GM19240 (cell line): ENCODE measurements around the gene GGA3.
A peak's percentile ranks its signal among the peaks of the same experiment; 100 is the strongest.
"Not testable (repeated sequence)": the region's sequence is repeated elsewhere in the genome, so short reads cannot be mapped to it uniquely, and the experiment has no call there.

Experiments used
- DNase-seq: peaks from one replicate; pipeline ENCODE4 v3.0.0; 2011; ENCODE audit warnings: low spot score; ENCODE audit not compliant: insufficient read length

The GGA3 gene

DNA sequence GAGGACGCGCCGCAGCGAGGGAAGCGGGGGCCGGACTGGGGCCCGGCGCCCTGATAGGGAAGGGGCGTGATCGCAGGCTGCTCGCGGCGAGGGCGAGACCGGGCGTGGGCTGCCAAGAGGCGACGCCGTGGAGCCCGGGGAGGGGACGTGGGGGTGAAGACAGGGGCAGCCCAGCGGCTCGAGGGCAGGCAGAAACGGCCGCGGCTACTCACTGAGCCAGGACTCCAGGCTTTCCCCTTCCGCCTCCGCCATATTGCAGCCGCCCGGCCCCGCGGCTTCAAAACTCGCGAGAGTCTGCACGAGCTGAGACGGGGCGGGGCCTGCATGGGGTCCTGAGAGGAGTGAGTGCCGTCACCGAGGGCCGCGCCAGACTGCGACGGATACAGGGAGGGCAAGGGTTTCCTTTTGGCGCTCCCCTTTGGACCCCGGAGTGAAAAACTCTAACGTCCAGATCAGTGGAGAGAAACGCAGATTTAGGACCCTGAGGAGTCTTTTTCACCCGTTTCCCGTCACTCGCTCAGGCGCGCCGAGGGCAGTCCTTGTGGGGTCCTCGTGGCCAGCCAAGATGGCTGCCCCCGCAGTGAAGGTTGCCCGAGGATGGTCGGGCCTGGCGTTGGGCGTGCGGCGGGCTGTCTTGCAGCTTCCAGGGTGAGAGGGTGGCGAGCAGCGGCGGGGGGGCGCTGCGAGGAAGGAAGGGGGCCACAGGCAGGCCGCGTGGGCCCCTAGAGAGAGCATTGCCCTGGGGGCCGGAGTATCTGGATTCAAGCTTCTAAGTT, at the start of gene GGA3, which contains the start of gene MRPS7:
GGA3 (minus strand) TSS at position 271 of the 776 bp plus-strand sequence; CDS start at position 252, 19 bp downstream.
MRPS7 (plus strand) TSS at position 544 of the 776 bp plus-strand sequence; CDS start at position 566, 22 bp downstream.
- DNase-seq, result peak; percentile 71

- no peak for DNase-seq
These were observed 47.6 kb upstream of the GGA3 start for GRCh38 chr17:75308732-75309629.

DNA sequence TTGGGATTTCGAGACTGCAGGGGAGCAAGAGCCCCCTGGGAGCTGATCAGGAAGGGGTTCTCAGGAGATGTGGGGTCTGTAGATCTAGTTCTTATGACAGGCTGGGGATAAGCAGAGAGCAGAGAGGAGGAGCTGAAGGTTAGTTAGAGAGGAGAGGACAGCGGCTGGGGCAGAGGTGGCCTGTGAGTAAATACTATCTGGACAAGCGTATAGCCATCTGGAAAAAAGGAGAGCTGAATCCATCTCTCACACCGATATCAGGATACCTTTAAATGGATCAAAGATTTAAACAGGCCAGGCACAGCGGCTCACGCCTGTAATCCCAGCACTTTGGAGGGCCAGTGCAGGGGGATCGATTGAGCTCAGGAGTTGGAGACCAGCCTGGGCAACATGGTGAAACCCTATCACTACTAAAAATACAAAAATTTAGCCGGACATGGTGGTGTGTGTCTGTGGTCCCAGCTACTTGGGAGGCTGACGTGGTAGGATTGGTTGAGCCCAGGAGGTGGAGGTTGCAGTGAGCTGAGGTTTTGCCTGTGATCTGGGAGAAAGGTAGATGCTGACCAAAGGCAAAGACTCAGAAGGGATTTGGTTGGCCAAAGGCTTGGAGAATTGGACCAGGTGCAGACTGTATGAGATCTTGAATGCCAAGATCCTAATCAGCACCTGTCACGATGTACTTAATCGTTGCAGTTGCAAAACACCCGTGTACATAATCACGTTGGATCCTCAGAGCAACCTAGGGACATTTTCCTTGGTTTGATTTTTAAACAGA, 46.7 kb upstream of the GGA3 start:
- no peak for DNase-seq

- DNase-seq, result no peak
These were observed 40.2 kb upstream of the GGA3 start for GRCh38 chr17:75301502-75302206.

GRCh38 chr17:75301049-75301448, 39.6 kb upstream of the GGA3 start:
- DNase-seq, result no peak

DNA sequence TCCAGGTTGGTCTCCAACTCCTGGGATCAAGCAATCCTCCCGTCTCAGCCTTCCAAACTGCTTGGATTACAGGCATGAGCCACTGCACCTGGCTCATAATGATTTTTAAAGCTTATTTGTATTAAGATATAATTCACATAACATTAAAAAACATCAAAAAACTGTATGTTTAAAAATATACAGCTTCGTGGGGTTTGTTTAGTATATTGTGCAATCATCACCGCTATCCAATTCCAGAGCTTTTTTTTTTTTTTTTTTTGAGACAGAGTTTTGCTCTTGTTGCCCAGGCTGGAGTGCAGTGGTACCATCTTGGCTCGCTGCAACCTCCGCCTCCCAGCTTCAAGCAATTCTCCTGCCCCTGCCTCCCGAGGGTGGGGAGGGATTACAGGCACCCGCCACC, 38.9 kb upstream of the GGA3 start:
- DNase-seq, result no peak

- peak; percentile 16 for DNase-seq
These were observed 34.1 kb upstream of the GGA3 start for GRCh38 chr17:75295201-75296158.

- not testable (repeated sequence) for DNase-seq
These were observed 31.5 kb upstream of the GGA3 start for GRCh38 chr17:75292810-75293448.

DNA sequence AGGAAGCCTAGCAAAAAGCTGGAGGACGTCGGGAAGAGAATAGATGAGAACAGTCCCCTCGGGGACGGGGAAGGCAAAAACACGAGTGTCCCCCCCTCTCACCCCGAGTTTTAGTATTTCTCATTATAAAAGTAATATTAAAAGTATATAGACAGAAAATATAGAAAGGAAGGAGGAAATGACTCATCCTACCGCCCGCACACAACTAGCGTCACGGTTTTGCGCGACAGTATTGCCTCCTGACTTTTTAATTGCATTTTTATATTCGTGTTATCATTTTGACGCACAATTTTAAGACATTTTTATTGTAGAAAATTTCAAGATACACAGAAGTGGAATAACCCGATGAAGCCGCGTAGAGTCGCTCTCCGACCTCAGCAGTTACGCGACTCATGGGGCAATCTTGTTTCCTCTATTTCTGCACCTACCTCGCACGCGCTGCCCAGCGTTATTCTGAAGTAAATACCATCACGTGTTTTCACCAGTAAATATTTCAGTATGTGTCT, 28.5 kb upstream of the GGA3 start:
- no peak for DNase-seq

DNA sequence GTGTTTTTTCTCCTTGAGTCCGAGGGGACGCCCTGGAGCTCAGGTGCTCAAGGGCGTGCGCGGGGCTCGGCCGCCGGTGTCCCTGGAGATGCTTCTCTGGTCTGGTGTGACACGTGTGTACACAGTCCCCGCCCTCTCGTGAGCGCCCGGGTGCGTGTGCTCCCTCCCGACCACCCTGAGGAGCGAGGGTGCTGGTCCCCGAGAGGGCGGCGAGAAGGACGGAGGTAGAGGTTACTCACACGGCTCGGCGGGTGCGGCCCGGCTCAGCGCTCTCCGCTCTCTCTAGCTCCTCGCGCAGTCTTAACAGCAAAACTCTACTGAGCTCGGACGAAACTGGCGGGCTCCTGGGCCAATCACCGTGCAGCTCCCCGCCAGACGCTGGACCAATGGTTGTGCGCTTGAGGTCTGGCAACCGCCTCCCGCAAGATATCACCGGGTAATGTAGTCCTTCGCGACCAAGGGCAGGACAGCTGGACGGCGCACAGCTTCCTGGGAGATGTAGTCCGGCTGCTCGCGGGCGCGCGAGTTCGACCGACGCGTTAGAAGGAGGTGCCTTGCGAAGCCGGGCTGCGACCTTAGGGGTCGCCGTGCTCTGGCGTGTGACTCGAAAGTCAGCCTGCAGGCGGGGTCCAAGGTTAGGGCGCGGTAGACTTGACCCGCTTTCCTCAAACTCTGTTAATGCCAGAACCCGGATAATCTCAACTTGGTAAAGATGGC, 27.9 kb upstream of the GGA3 start, which contains the start of gene SLC25A19:
SLC25A19 (minus strand) TSS at position 319 of the 717 bp plus-strand sequence. CDS start 2,669 bp downstream, outside the sequence.
- DNase-seq, result peak; percentile 84

GRCh38 chr17:75288770-75289114, 27.3 kb upstream of the GGA3 start:
- peak; percentile 27 for DNase-seq

- no peak for DNase-seq
These were observed 27.0 kb upstream of the GGA3 start for GRCh38 chr17:75288359-75288758.

DNA sequence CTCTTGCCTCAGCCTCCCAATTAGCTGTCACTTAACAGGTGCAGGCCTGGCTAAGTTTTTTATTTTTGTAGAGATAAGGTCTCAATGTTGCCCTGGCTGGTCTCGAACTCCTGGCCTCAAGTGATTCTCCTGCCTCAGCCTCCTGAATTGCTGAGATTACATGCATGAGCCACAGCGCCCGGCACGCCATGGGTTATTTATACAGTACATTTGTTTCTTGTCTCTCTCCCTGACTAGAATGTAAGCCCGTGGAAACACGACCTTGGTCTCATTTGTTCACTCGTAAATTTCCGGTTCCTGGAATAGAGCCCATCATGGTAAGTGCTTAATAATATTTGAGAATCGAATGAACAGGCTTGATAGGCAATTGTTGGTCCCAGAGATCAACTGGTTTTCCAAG, 25.8 kb upstream of the GGA3 start:
- no peak for DNase-seq

DNA sequence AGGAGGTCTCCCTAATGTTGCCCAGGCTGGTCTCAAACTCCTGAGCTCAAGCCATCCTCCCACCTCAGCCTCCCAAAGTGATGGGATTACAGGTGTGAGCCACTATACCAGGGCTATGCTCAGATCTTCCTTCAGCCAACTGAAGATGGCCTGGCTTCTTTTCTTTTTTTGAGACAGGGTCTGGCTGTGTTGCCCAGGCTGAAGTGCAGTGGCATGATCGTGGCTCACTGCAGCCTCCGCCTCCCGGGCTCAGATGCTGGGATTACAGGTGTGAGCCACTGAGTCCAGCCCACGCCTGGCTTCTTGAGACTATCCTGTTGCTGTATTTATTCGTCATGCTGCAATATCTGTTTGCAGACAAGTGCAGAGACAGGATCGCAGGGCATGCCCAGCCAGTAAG, 23.7 kb upstream of the GGA3 start:
- no peak for DNase-seq

GRCh38 chr17:75280189-75280588, 18.8 kb upstream of the GGA3 start:
- DNase-seq, result not testable (repeated sequence)

DNA sequence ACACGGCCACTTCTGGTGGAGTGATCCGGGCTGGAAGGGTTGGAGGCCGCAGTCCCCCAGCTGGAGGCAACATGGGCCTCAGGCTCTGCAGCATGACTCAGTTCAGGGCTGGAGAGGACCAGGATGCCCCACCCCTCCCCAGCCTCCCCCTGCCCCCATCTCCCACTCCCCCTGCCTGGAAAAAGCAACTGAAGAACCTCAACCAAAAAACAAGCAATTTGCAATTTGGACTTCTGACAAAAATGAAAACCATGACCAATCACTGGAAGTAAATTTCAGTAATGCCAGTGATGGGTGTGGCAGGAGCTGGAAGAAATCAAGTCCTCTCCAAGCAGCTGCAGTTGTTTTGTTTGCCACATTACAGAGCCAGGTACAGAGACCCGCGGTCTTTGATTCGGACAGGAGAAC, 16.3 kb upstream of the GGA3 start:
- DNase-seq, result no peak

- DNase-seq, result no peak
These were observed 12.7 kb upstream of the GGA3 start for GRCh38 chr17:75273977-75274708.

DNA sequence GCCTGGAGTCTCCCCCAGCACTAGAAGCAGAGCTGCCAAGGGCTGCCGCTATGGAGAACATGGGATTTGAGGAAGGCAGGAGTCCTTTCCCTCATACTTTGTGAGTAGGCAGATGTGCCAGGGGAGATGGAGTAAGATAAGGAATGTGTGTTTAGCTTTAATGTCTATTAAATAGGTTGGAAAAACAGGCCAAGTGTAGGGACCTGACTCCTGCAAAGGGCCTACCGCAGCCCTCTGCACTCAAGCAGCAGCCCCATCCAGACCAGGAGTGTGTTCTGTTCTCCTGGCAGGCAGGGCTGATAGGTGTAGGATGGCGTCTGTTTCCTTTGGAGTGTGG, 11.4 kb upstream of the GGA3 start:
- DNase-seq, result no peak
